HG03135 (cell line): ENCODE measurements around the gene TSPAN17.

ENCODE experiments used
- ATAC-seq: cut with Tn5 transposase; IDR thresholded peaks from one replicate; pipeline ENCODE4 v1.9.1; 2021; ENCODE audit warnings: mild to moderate bottlenecking, moderate library complexity; ENCODE audit not compliant: unreplicated experiment

TSPAN17 gene

GRCh38 chr5:176702671-176703641 is 55.7 kb downstream of the TSPAN17 start:
- no peak for ATAC-seq

GRCh38 chr5:176703857-176704256 is 56.6 kb downstream of the TSPAN17 start:
- no peak for ATAC-seq

DNA sequence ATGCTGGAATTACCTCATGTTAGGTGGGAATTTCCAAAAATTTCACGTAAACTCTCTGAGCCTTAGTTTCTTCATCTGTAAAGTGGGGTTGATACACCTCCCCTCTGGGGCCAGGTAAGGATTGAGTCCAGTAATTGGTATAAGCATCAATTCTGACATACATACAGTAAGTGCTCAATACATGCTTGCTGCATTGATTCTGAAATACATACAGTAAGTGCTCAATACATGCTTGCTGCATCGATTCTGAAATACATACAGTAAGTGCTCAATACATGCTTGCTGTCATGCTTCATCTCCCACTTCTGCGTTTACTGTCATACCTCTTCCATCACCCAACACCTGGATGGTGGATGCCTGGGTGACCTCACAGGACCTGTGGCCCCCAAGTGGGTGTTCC is 57.1 kb downstream of the TSPAN17 start:
- no peak for ATAC-seq

DNA sequence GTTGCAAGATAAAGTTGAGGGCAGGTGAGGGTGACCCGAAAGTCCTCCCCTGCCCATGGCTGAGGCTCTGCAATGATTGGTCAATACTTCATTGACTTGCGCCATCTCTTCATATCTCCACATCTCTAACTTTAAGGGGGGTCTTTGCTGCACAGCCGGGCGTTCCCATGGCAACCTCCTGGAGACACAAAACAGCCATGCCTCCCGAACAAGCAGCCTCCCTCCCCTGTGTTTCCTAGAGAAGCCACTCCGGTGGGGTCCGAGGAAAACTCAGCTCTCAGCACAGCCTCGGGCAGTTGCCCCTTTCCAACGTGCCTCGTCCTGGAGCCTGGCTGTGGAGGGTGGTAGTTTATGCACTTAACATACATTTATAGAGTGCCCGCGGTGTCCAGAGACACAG is 57.5 kb downstream of the TSPAN17 start:
- no peak for ATAC-seq
